ENCODE measurements around the gene PDK1. TPM values are rescaled to one million over a fixed set of nuclear protein-coding genes. Genes with fewer than 3 reads are reported as not detected.

The PDK1 gene
- total RNA-seq, 3 donors from 2014 or later = 18.3 to 22.9 (median 19.5) TPM

DNA sequence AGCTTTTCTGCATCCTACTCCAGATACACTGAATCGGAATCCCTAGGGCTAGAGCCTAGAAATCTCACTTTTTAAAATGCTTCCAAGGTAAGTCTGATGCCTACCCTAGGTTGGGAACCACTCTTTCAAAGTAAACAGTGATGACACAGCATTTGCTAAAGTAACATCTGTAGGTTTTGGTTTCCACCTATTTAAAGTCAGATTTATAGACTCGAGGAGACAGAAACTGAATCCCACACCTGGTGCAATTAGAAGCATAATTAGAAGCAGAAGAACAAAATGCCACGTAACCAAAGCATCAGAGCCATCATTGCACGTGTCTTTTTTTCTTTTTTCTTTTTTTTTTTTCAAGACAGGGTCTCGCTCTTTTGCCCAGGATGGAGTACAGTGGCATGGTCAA, 40.9 kb downstream of the PDK1 start:
- H3K4me1 Mint-ChIP-seq (ENCODE audit: low read depth) = peaks cover 2% of the 10 kb centered on the region
- no peaks in the 10 kb centered on the region for H3K9me3 Mint-ChIP-seq
- no peak overlapping the region for H3K4me3 Mint-ChIP-seq
- ATAC-seq = no peak
- H3K36me3 Mint-ChIP-seq (ENCODE audit: insufficient read depth) = peaks cover 51% of the 10 kb centered on the region
- DNase-seq = no peak
- no peaks in the 10 kb centered on the region for H3K27me3 Mint-ChIP-seq (ENCODE audit: low read depth)

DNA sequence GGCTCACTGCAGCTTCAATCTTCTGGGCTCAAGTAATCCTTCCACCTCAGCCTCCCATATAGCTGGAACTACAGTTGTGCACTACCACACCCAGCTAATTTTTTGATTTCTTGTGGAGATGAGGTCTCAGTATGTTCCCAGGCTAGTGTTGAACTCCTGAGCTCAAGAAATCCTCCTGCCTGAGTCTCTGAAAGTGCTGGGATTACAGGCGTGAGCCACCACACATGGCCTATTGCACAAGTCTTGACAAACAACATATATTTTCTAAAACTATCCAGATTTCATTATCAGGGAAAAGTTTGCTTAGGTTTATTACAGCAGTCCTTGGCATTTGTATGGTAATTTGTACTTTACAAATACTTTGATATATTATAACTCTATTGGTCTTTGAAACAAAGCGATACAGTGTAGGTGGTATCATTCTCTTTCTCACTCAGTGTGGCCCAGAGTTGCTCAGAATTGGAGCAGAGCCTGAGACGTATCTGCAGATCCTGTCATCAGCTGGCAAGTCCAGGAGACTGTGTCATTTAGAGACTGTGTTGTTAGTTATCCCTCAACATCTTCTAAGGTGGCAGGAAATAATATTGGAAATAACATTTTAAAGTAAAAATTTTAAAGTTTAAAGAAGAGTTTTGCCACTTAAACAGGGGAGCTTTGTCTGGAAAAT, 41.4 kb downstream of the PDK1 start:
- no peak for DNase-seq
- H3K4me1 Mint-ChIP-seq (ENCODE audit: low read depth) = peaks cover 2% of the 10 kb centered on the region
- peaks cover 53% of the 10 kb centered on the region for H3K36me3 Mint-ChIP-seq (ENCODE audit: insufficient read depth)
- H3K4me3 Mint-ChIP-seq = no peak overlapping the region
- no peaks in the 10 kb centered on the region for H3K9me3 Mint-ChIP-seq
- no peak for ATAC-seq
- H3K27me3 Mint-ChIP-seq (ENCODE audit: low read depth) = no peaks in the 10 kb centered on the region

DNA sequence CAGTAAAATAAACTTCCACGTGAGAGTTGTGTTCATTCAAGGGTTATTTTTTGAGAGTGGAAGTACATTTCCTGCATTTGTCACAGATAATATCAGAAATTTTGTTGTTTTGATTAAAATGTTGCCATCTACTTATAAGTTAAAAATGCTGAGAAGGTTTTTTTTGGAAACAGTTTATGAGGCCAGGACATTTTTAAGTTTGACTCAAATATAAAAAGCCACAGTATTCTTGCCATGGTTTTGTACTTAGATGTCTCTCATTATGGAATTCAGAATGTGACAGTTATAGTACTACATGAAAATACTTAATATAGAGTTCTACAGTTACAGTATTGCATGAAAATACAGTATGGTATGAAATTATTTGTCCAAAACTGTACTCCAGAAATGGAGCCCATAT, 44.1 kb downstream of the PDK1 start:
- no peaks in the 10 kb centered on the region for H3K27me3 Mint-ChIP-seq (ENCODE audit: low read depth)
- H3K4me1 Mint-ChIP-seq (ENCODE audit: low read depth) = no peaks in the 10 kb centered on the region
- peaks cover 62% of the 10 kb centered on the region for H3K36me3 Mint-ChIP-seq (ENCODE audit: insufficient read depth)
- no peaks in the 10 kb centered on the region for H3K9me3 Mint-ChIP-seq
- ATAC-seq = no peak
- DNase-seq = no peak
- no peak overlapping the region for H3K4me3 Mint-ChIP-seq

DNA sequence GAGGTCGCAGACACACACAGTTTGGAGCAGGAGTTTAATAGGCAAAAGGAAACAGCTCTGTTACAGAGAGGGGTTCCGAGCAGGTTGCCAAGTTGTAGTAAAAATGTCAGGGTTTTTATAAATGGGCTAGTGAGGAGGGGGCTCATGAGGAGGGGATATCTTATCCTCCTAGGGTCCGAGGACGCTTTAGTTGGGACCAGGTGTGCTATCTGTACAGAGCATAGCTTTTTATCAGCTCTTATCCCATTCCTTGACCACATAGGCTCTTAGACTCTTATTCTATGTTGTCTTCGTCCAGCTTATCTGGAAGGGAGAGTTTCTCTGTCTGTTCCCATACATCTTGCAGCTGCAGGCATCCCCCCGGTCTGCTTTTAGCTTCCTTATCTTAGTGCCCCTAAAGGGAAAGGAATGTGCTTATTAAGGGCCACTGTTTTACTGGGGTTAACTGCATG, 44.7 kb downstream of the PDK1 start:
- DNase-seq (no peak), ATAC-seq (no peak)
- H3K27me3 Mint-ChIP-seq (ENCODE audit: low read depth) = no peaks in the 10 kb centered on the region
- no peaks in the 10 kb centered on the region for H3K9me3 Mint-ChIP-seq
- peaks cover 61% of the 10 kb centered on the region for H3K36me3 Mint-ChIP-seq (ENCODE audit: insufficient read depth)
- H3K4me1 Mint-ChIP-seq (ENCODE audit: low read depth) = no peaks in the 10 kb centered on the region
- H3K4me3 Mint-ChIP-seq = no peak overlapping the region

DNA sequence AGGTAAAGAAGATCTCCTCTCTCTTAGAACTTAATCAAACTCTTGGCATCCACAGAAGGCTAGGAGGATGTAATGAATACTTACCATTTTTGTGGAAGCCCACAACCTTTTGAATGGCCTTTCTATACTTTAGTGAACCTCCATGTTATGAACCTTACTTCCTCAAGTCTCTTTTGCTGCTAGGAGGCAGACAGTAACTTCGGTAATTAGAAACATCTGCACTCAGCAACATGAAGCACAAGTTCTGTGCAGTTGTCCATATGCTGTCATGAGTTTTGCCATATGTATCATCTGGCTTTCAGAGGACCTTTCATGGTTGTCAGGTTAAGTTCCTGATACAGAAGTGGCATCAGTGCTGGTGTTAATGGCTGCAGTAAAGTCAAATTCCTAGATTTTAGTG, 50.4 kb downstream of the PDK1 start:
- Mint-ChIP-seq H3K36me3 (ENCODE audit: insufficient read depth) (peaks cover 42% of the 10 kb centered on the region), H3K4me3 (no peak overlapping the region), H3K27me3 (ENCODE audit: low read depth) (no peaks in the 10 kb centered on the region), H3K4me1 (ENCODE audit: low read depth) (no peaks in the 10 kb centered on the region), H3K9me3 (no peaks in the 10 kb centered on the region)
- DNase-seq (no peak), ATAC-seq (no peak)

DNA sequence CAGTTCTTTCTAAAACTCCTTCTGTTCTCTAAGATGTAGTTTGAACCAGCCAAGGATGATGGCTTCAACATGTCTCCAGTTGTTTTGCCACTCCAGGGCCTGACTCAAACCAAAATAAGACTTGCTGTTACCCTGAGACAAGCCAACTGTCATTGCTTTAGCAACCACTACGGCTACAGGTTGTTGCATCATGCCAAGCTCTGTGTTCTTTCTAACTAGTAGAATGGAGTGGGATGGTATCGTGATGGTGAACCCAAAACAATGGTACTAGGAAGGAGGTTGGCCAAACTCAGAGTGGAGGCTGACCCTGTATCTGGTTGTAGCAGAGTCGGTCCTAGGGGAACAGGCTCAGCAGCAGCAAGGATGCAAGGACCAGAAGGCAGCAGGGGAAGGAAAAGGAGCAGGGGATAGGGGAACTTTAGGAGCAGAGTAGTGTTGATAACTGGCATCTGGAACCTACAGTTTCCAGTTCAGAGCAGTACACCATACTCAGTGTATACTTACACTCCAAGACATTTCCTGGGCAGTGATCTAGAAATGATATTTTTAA, 51.6 kb downstream of the PDK1 start:
- no peaks in the 10 kb centered on the region for H3K4me1 Mint-ChIP-seq (ENCODE audit: low read depth)
- DNase-seq (no peak), ATAC-seq (no peak)
- no peak overlapping the region for H3K4me3 Mint-ChIP-seq
- H3K9me3 Mint-ChIP-seq = no peaks in the 10 kb centered on the region
- H3K27me3 Mint-ChIP-seq (ENCODE audit: low read depth) = no peaks in the 10 kb centered on the region
- H3K36me3 Mint-ChIP-seq (ENCODE audit: insufficient read depth) = peaks cover 38% of the 10 kb centered on the region

DNA sequence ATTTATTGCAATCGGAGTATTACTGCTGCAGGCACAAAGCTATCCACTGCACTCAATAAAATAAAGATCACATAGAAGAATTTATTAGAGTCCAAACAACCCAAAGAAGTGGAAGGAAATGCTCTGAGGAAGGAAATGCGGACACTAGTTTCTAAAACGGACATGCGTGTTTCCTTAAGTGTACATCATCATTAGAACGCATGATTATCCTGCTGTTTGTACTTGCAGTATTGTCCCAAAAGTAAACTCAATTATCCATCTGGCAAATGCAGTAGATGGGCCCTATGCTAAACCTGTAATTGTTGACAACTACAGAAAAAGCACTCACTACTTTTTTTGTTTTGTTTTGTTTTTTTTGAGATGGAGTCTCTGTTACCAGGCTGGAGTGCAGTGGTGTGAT, 53.6 kb downstream of the PDK1 start:
- H3K27me3 Mint-ChIP-seq (ENCODE audit: low read depth) = no peaks in the 10 kb centered on the region
- no peak overlapping the region for H3K4me3 Mint-ChIP-seq
- H3K9me3 Mint-ChIP-seq = no peaks in the 10 kb centered on the region
- H3K36me3 Mint-ChIP-seq (ENCODE audit: insufficient read depth) = peaks cover 24% of the 10 kb centered on the region
- no peaks in the 10 kb centered on the region for H3K4me1 Mint-ChIP-seq (ENCODE audit: low read depth)
- ATAC-seq (no peak), DNase-seq (no peak)

DNA sequence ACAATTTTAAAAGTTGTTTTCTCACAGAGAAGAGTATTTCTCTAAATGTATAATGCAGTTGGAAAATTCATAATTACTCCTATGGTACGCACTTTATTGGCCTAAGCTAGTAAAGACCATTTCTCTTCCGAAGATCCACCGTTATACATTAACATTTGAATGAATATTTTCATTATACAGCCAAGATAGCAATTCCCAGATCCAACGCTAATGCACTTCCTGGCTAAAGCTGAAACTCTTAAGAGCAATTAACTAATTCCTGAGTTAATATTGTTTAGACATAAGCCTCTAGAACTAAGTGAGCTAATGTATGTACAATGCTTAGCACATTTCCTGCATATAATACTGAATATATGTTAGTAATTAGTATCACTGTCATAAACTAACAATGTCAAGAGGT, 56.2 kb downstream of the PDK1 start:
- Mint-ChIP-seq H3K36me3 (ENCODE audit: insufficient read depth) (peaks cover 16% of the 10 kb centered on the region), H3K4me1 (ENCODE audit: low read depth) (no peaks in the 10 kb centered on the region), H3K9me3 (no peaks in the 10 kb centered on the region), H3K27me3 (ENCODE audit: low read depth) (no peaks in the 10 kb centered on the region), H3K4me3 (no peak overlapping the region)
- ATAC-seq = no peak
- DNase-seq = no peak

DNA sequence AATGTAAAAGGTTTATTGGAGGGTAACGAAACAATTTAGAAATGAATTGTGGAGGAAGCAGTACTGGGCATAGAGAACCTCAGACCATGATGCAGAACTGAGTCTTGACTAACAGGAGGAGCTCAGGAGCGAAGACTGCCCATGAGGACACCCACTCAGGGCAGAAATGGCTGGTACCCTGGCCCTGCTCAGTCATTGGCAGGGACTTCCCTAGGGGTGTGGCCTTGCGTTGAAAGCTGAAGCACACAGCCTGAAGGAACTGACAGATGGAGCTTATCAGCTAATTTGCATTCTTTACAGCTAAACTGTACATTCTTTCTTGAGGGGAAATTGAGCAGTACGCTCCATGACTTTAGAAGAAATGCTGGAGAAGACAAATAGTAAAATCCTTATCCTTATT, 57.1 kb downstream of the PDK1 start:
- Mint-ChIP-seq H3K4me3 (no peak overlapping the region), H3K9me3 (no peaks in the 10 kb centered on the region), H3K27me3 (ENCODE audit: low read depth) (no peaks in the 10 kb centered on the region), H3K36me3 (ENCODE audit: insufficient read depth) (peaks cover 16% of the 10 kb centered on the region), H3K4me1 (ENCODE audit: low read depth) (no peaks in the 10 kb centered on the region)
- ATAC-seq = no peak
- DNase-seq = no peak

DNA sequence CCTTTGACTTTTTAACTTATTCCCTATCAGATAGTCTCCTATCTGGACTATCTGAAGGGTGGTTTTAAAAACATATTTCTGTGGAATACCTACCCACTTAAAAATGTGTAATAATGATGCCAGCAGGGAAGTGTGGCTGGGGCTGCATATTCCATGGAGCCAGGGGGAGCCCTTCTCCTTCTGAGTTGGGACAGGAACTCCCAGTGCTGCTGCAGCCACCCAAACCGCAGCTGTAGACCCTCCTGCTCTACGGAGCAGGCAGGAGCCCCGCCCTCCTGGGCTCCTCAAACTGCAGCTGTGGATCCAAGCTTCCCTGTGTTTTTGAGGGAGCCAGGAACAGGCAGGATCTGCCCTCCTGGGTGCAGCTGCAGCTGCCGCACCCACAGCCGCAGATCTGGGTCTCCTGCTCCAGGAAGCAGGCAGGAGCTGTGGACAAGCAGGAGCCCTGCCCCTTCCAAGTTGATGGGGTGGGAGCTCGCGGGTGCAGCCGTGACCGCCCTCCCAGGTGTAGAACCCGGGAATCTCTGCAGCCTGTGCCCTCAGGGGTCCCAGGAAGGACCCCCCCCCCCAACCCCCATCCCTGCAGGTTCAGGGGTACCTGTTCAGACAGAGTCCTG, 57.8 kb downstream of the PDK1 start:
- Mint-ChIP-seq H3K36me3 (ENCODE audit: insufficient read depth) (peaks cover 16% of the 10 kb centered on the region), H3K27me3 (ENCODE audit: low read depth) (no peaks in the 10 kb centered on the region), H3K9me3 (no peaks in the 10 kb centered on the region), H3K4me3 (no peak overlapping the region), H3K4me1 (ENCODE audit: low read depth) (no peaks in the 10 kb centered on the region)
- no peak for ATAC-seq
- no peak for DNase-seq

DNA sequence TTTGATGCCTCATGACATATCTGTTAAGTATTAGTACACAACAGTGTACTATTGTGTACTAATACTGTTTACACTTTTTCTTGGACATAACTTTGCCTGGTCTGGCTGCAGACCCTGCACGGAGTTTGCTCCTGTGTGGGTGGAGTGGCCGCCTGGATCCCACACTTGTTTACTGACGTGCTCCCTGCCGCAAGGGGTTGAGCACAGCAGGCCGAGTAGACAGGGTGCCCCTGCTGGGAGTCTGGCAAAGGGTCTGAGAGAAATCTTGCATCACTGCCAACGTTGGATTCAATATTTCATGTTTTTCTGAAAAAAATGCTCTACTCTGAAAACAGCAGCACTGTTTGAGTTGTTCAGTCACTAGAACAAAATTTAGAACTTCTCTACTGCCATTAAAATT, 59.0 kb downstream of the PDK1 start:
- Mint-ChIP-seq H3K4me3 (no peak overlapping the region), H3K9me3 (no peaks in the 10 kb centered on the region), H3K36me3 (ENCODE audit: insufficient read depth) (peaks cover 16% of the 10 kb centered on the region), H3K4me1 (ENCODE audit: low read depth) (no peaks in the 10 kb centered on the region), H3K27me3 (ENCODE audit: low read depth) (no peaks in the 10 kb centered on the region)
- ATAC-seq = no peak
- DNase-seq = no peak

DNA sequence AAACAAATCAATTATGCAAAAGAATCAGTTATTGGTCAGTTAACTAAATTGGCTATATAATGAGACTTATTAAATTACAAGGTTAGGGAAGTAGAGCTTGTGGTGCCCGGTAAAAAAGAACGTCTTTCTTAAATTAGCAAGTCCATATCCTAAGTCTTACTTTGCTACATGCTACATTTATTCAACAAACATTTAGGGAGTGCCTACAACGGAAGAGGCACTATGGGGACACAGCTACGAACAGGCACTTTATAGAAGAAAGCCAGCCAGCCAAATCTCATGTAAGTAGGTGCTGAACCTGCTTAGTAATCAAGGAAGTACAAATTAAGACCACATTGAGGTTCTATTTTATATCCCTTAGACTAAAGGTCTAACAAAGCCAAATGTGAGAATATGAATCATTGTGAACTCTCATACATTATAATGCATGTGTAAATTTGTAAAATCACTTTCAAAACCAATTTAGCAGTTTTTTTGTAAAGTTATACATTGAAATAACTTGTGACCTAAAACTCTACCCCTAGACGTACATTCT, 59.9 kb downstream of the PDK1 start:
- no peak for DNase-seq
- peaks cover 14% of the 10 kb centered on the region for H3K36me3 Mint-ChIP-seq (ENCODE audit: insufficient read depth)
- H3K4me1 Mint-ChIP-seq (ENCODE audit: low read depth) = no peaks in the 10 kb centered on the region
- H3K27me3 Mint-ChIP-seq (ENCODE audit: low read depth) = no peaks in the 10 kb centered on the region
- H3K4me3 Mint-ChIP-seq = no peak overlapping the region
- peak in 1 of 2 donors; percentile 27 for ATAC-seq
- H3K9me3 Mint-ChIP-seq = no peaks in the 10 kb centered on the region

DNA sequence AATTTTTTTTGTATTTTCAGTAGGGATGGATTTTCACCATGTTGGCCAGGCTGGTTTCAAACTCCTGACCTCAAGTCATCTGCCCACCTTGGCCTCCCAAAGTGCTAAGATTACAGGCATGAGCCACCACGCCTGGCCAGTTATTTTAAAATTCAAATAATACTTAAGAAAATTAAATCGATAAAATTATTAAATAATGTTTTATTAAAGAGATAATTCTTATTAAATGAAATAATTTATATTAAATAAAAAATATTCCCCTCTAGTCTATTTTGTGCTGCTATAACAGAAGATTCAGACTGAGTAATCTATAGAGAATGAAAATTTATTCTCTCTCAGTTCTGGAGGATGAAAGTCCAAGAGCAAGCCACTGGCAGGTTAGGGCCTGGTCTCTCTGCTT, 61.2 kb downstream of the PDK1 start:
- Mint-ChIP-seq H3K4me1 (ENCODE audit: low read depth) (no peaks in the 10 kb centered on the region), H3K36me3 (ENCODE audit: insufficient read depth) (peaks cover 5% of the 10 kb centered on the region), H3K27me3 (ENCODE audit: low read depth) (no peaks in the 10 kb centered on the region), H3K9me3 (no peaks in the 10 kb centered on the region), H3K4me3 (no peak overlapping the region)
- DNase-seq (no peak), ATAC-seq (no peak)

DNA sequence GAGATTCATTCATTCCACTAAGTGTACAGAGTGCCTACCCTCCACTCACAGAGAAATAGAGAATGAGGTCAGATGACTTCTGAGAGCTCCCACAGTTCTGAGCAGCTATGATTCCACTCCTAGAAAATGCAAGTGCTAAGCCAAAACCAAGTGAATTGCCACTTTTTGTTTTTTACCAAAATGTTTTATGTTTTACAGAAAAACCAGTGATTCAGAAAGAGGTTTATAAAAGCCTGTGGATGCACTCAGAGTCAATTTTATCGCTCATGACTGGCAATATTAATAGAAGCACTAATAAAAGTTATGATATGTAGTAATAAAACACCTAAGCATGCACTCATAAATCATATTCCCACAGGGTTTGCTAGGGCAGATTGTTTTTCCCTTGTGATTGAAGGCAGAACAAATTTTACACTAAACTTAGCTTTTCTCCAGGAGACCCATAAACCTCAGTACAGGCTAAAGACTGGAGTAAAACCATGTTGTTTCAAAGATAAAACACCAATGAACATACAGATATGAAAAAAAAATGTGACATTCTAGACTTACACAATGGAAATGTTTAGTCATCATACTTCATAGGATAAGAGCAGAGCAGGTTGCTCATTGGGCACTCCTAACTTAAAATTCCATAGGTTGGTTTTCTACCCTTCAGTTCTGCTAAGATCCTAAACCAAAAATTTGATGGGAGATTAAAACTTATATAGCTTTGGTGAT, 67.5 kb downstream of the PDK1 start:
- ATAC-seq (no peak), DNase-seq (no peak)
- Mint-ChIP-seq H3K36me3 (ENCODE audit: insufficient read depth) (peaks cover 16% of the 10 kb centered on the region), H3K4me1 (ENCODE audit: low read depth) (no peaks in the 10 kb centered on the region), H3K9me3 (no peaks in the 10 kb centered on the region), H3K4me3 (no peak overlapping the region), H3K27me3 (ENCODE audit: low read depth) (no peaks in the 10 kb centered on the region)
